GM12878 (cell line): Measurements from ENCODE around the gene CARD16.

ENCODE experiments used
- ATF2 ChIP-seq: IDR thresholded peaks from 2 replicates; pipeline ENCODE4 v1.6.1; 2012; ENCODE audit warnings: low read length, inconsistent platforms
- CBX5 ChIP-seq: sonication (generic); IDR thresholded peaks from 2 replicates; pipeline ENCODE4 v1.6.1; 2016; ENCODE audit warnings: low read depth, moderate library complexity, mild to moderate bottlenecking, inconsistent platforms
- CTCF ChIP-seq, 3 experiments: IDR thresholded peaks in 2 of 3; conservative IDR thresholded peaks in 1 of 3; 2 replicates each; pipeline ENCODE4 v1.5.1; 2011; ENCODE audit warnings: low read depth in 3 of 3, low read length in 3 of 3, mild to moderate bottlenecking in 3 of 3, control low read depth in 2 of 3, moderate library complexity in 2 of 3, inconsistent platforms in 1 of 3, mixed read lengths in 1 of 3; ENCODE audit not compliant: control insufficient read depth in 2 of 3, insufficient read depth in 1 of 3; ENCODE audit errors: extremely low read depth in 1 of 3
- EZH2 ChIP-seq: IDR thresholded peaks from 2 replicates; pipeline ENCODE4 v1.6.1; 2012; ENCODE audit warnings: low read depth, mild to moderate bottlenecking, control low read depth, inconsistent platforms, low read length, borderline replicate concordance; ENCODE audit not compliant: control insufficient read depth
- NFIC ChIP-seq: IDR thresholded peaks from 2 replicates; pipeline ENCODE4 v1.6.1; 2012; ENCODE audit warnings: low read depth, mild to moderate bottlenecking, inconsistent platforms, low read length, moderate library complexity
- RELA ChIP-seq: fragments of 450-650 bp; IDR thresholded peaks from 2 replicates; pipeline ENCODE4 v1.8.0; 2014; ENCODE audit warnings: borderline replicate concordance; ENCODE audit not compliant: partially characterized antibody
- REST ChIP-seq: IDR thresholded peaks from 2 replicates; pipeline ENCODE4 v1.6.1; 2012; ENCODE audit warnings: mild to moderate bottlenecking, low read depth, low read length
- TAF1 ChIP-seq: IDR thresholded peaks from 2 replicates; pipeline ENCODE4 v1.6.1; 2011; ENCODE audit warnings: mild to moderate bottlenecking, low read depth, low read length, borderline replicate concordance
- USF2 ChIP-seq: IDR thresholded peaks from 2 replicates; pipeline ENCODE4 v1.6.1; 2011; ENCODE audit warnings: low read depth, low read length, improper control_type of control experiment, borderline replicate concordance

- TF ChIP-seq TAF1 (no peak), NFIC (no peak), REST (no peak), CTCF (IDR thresholded peaks at IDR 0.05 in 2 of 3, conservative IDR thresholded peaks at IDR 0.05 in 1 of 3; ENCODE audit: control insufficient read depth in 2 of 3, extremely low read depth in 1 of 3, insufficient read depth in 1 of 3, low read depth in 3 of 3, low read length in 3 of 3) (no peak), RELA (no peak), USF2 (no peak), EZH2 (no peak), CBX5 (no peak), ATF2 (no peak)
These were observed 7.4 kb upstream of the CARD16 start for GRCh38 chr11:105052487-105052886.
